ENCODE data around the gene ALS2.

DNA sequence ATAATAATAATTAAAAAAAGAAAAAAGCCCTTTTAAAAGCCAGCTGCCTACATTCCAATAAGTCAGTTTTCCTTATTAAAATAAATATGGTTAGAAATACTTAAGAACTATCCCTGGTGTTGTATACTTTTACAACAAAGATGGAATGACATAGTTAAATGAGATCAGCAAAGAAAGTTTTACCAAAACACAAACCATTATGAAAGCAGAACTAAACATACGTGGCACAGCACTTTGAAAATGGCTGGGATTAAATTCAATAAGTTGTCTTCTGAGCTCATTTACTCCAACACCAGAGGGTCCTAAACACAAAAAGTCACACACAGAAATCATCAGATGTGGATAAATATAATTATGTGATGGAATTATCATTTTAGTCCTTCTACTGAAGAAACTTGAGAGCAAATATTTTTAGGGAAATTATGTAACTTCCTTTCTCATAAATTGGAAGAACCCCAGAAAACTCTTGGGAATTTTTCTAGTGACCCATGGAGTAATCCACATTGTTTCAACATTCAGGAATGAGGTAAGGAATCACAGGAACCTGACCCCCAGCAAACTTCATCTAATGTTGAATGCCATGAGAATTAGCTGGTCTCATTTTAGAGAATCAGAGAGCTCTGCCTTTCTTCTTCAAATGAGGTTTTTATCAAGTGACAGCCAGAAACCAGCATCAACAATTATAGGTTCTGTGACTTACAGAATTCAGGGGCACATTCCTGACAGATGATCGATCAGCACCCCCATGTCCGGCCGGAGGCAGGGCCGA, 125.9 kb downstream of the ALS2 start:
- TF ChIP-seq, protein P1, sequence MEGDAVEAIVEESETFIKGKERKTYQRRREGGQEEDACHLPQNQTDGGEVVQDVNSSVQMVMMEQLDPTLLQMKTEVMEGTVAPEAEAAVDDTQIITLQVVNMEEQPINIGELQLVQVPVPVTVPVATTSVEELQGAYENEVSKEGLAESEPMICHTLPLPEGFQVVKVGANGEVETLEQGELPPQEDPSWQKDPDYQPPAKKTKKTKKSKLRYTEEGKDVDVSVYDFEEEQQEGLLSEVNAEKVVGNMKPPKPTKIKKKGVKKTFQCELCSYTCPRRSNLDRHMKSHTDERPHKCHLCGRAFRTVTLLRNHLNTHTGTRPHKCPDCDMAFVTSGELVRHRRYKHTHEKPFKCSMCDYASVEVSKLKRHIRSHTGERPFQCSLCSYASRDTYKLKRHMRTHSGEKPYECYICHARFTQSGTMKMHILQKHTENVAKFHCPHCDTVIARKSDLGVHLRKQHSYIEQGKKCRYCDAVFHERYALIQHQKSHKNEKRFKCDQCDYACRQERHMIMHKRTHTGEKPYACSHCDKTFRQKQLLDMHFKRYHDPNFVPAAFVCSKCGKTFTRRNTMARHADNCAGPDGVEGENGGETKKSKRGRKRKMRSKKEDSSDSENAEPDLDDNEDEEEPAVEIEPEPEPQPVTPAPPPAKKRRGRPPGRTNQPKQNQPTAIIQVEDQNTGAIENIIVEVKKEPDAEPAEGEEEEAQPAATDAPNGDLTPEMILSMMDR (conservative IDR thresholded peaks at IDR 0.05): no peak
- no peak for TF ChIP-seq ZFX (IDR thresholded peaks at IDR 0.05)

Data from C4-2B (cell line).